H1 (cell line): ENCODE measurements around the gene MYOG. TPM values are rescaled to one million over a fixed set of nuclear protein-coding genes. Genes with fewer than 3 reads are reported as not detected.

ENCODE experiments used
- CTCF ChIP-seq, 3 experiments: IDR thresholded peaks; 1 replicate in 2 of 3; 2 replicates in 1 of 3; pipeline versions ENCODE4 v1.5.1 to v1.6.1; 2011; ENCODE audit warnings: low read length in 3 of 3, mild to moderate bottlenecking in 3 of 3, inconsistent platforms in 2 of 3, low read depth in 1 of 3, moderate library complexity in 1 of 3; ENCODE audit not compliant: insufficient read depth in 1 of 3; ENCODE audit errors: control extremely low read depth in 1 of 3
- HDAC6 ChIP-seq: IDR thresholded peaks from one replicate; pipeline ENCODE4 v1.7.1; 2012; ENCODE audit warnings: low read depth, mild to moderate bottlenecking, inconsistent platforms, low read length, moderate library complexity
- KDM5A ChIP-seq: fragments of 200-600 bp; IDR thresholded peaks from 2 replicates; pipeline ENCODE4 v1.7.1; 2012; ENCODE audit warnings: mild to moderate bottlenecking, low read length, inconsistent platforms, mixed read lengths
- RNF2 ChIP-seq: fragments of 200-900, 300-1000 bp; sonication (generic); IDR thresholded peaks from 2 replicates; pipeline ENCODE4 v1.7.1; 2016; ENCODE audit warnings: borderline replicate concordance, low read depth, mild to moderate bottlenecking, antibody characterized with exemption, low read length; ENCODE audit not compliant: poor library complexity, severe bottlenecking; ENCODE audit errors: missing control alignments
- SIN3A ChIP-seq, 2 experiments: IDR thresholded peaks in 1 of 2; conservative IDR thresholded peaks in 1 of 2; 2 replicates each; pipeline ENCODE4 v1.6.1; 2011 to 2012; ENCODE audit warnings: low read length in 2 of 2, improper control_type of control experiment in 1 of 2, low read depth in 1 of 2, mild to moderate bottlenecking in 1 of 2
- polyA plus RNA-seq, 7 experiments: library from polyadenylated mRNA; depleted of rRNA in 3 of 7; stranded (reverse) in 5 of 7; unstranded in 2 of 7; fragments of >200 nt in 5 of 7; fragments of 200-250 nt in 2 of 7; gene quantifications; 1 replicate in 5 of 7; 2 replicates in 1 of 7; 4 replicates in 1 of 7; pipeline versions ENCODE4 v1.2.1 to v1.2.3, GENCODE V29; 2011 to 2013; ENCODE audit warnings: missing spikeins in 2 of 7, mixed read lengths in 2 of 7
- total RNA-seq: library from RNA; stranded (reverse); fragmentation: NEBNext Ultra II Directional; extraction: Animal tissue kit (Norgen Biotek cat#: 25700); gene quantifications from 2 replicates; pipeline ENCODE4 v1.2.1, GENCODE V29; 2021
- TF ChIP-seq, protein P1 (sequence below): fragments of 300-600 bp; sonication (generic); IDR thresholded peaks from 2 replicates; pipeline ENCODE4 v1.7.1; 2012; ENCODE audit warnings: low read length, moderate library complexity, mild to moderate bottlenecking, inconsistent platforms; ENCODE audit not compliant: insufficient replicate concordance

The MYOG gene
- total and polyA plus RNA-seq, 2 of the 8 experiments (the other 6 are each of a cell fraction or from before 2014, with no cell fraction given): not detected

DNA sequence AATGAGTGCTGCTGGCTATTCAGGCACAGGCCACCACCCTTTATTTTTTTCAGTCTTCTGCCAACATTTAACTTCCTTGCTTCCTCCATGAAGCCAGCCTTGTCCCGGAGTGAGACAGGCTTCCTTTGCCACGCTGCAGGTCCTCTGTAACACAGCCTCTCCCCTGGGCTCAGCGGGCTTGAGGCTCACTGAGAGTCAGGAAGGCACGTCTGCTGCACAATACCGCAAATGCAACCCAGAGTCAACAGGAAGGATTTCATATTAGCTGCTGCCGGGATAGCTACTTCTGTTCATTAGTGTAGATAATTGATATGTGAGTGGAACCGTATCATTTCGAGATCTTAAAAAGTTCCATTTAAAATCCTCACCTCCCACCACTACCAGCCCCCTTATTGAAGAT is 22.5 kb downstream of the MYOG start (continued):
- TF ChIP-seq, protein P1, sequence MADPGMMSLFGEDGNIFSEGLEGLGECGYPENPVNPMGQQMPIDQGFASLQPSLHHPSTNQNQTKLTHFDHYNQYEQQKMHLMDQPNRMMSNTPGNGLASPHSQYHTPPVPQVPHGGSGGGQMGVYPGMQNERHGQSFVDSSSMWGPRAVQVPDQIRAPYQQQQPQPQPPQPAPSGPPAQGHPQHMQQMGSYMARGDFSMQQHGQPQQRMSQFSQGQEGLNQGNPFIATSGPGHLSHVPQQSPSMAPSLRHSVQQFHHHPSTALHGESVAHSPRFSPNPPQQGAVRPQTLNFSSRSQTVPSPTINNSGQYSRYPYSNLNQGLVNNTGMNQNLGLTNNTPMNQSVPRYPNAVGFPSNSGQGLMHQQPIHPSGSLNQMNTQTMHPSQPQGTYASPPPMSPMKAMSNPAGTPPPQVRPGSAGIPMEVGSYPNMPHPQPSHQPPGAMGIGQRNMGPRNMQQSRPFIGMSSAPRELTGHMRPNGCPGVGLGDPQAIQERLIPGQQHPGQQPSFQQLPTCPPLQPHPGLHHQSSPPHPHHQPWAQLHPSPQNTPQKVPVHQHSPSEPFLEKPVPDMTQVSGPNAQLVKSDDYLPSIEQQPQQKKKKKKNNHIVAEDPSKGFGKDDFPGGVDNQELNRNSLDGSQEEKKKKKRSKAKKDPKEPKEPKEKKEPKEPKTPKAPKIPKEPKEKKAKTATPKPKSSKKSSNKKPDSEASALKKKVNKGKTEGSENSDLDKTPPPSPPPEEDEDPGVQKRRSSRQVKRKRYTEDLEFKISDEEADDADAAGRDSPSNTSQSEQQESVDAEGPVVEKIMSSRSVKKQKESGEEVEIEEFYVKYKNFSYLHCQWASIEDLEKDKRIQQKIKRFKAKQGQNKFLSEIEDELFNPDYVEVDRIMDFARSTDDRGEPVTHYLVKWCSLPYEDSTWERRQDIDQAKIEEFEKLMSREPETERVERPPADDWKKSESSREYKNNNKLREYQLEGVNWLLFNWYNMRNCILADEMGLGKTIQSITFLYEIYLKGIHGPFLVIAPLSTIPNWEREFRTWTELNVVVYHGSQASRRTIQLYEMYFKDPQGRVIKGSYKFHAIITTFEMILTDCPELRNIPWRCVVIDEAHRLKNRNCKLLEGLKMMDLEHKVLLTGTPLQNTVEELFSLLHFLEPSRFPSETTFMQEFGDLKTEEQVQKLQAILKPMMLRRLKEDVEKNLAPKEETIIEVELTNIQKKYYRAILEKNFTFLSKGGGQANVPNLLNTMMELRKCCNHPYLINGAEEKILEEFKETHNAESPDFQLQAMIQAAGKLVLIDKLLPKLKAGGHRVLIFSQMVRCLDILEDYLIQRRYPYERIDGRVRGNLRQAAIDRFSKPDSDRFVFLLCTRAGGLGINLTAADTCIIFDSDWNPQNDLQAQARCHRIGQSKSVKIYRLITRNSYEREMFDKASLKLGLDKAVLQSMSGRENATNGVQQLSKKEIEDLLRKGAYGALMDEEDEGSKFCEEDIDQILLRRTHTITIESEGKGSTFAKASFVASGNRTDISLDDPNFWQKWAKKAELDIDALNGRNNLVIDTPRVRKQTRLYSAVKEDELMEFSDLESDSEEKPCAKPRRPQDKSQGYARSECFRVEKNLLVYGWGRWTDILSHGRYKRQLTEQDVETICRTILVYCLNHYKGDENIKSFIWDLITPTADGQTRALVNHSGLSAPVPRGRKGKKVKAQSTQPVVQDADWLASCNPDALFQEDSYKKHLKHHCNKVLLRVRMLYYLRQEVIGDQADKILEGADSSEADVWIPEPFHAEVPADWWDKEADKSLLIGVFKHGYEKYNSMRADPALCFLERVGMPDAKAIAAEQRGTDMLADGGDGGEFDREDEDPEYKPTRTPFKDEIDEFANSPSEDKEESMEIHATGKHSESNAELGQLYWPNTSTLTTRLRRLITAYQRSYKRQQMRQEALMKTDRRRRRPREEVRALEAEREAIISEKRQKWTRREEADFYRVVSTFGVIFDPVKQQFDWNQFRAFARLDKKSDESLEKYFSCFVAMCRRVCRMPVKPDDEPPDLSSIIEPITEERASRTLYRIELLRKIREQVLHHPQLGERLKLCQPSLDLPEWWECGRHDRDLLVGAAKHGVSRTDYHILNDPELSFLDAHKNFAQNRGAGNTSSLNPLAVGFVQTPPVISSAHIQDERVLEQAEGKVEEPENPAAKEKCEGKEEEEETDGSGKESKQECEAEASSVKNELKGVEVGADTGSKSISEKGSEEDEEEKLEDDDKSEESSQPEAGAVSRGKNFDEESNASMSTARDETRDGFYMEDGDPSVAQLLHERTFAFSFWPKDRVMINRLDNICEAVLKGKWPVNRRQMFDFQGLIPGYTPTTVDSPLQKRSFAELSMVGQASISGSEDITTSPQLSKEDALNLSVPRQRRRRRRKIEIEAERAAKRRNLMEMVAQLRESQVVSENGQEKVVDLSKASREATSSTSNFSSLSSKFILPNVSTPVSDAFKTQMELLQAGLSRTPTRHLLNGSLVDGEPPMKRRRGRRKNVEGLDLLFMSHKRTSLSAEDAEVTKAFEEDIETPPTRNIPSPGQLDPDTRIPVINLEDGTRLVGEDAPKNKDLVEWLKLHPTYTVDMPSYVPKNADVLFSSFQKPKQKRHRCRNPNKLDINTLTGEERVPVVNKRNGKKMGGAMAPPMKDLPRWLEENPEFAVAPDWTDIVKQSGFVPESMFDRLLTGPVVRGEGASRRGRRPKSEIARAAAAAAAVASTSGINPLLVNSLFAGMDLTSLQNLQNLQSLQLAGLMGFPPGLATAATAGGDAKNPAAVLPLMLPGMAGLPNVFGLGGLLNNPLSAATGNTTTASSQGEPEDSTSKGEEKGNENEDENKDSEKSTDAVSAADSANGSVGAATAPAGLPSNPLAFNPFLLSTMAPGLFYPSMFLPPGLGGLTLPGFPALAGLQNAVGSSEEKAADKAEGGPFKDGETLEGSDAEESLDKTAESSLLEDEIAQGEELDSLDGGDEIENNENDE: no peak
- no peak for TF ChIP-seq HDAC6
- no peak for TF ChIP-seq SIN3A (conservative IDR thresholded peaks at IDR 0.05 in 1 of 2, IDR thresholded peaks at IDR 0.05 in 1 of 2; ENCODE audit: low read depth in 1 of 2, low read length in 2 of 2)
- no peak for TF ChIP-seq CTCF (IDR thresholded peaks at IDR 0.05; ENCODE audit: control extremely low read depth in 1 of 3, insufficient read depth in 1 of 3, low read depth in 1 of 3, low read length in 3 of 3)
- no peak for TF ChIP-seq RNF2
- TF ChIP-seq KDM5A: no peak
